IMR-90 (cell line): ENCODE measurements around the gene NSL1. TPM values are rescaled to one million over a fixed set of nuclear protein-coding genes. Genes with fewer than 3 reads are reported as not detected.

Source experiments
- ATAC-seq: fragments of 200-7000 bp; cut with Tn5 transposase; 2 replicates; pipeline ENCODE4 v1.9.1; 2020; ENCODE audit warnings: low read depth, mild to moderate bottlenecking, moderate library complexity
- BruUV-seq: library from RNA; stranded (reverse); fragments of 400-500 nt; replicated peaks from 2 replicates; lab custom pipeline; 2021; lab: Mats Ljungman, UMichigan
- CTCF ChIA-PET: fragments of 300-600 bp; formaldehyde crosslinking; extraction: SDS; loops from one replicate; lab custom pipeline; 2021; ENCODE audit warnings: antibody characterized with exemption; lab: Yijun Ruan, JAX
- POLR2A ChIA-PET: fragments of 300-600 bp; sonication (Branson Sonifier 250); formaldehyde crosslinking; loops from one replicate; lab custom pipeline; 2022; ENCODE audit warnings: antibody characterized with exemption; ENCODE audit not compliant: unreplicated experiment; lab: Charles Lee
- DNase-seq: peaks from one replicate; pipeline ENCODE4 v3.0.0; 2013
- H2AFZ ChIP-seq: replicated peaks from 2 replicates; pipeline ENCODE3; 2013; ENCODE audit warnings: low read length, mild to moderate bottlenecking; ENCODE audit not compliant: poor library complexity
- H2AK5ac ChIP-seq: 2 replicates; pipeline ENCODE4 v1.6.1; 2013; ENCODE audit warnings: low read depth, low read length, inconsistent platforms
- H2AK9ac ChIP-seq: replicated peaks from 2 replicates; pipeline ENCODE3; 2013; ENCODE audit warnings: mild to moderate bottlenecking, low read depth, low read length, moderate library complexity; ENCODE audit not compliant: poor library complexity
- H2BK120ac ChIP-seq: 2 replicates; pipeline ENCODE4 v1.6.1; 2013; ENCODE audit warnings: low read depth, low read length, inconsistent platforms
- H2BK15ac ChIP-seq: 3 replicates; pipeline ENCODE4 v1.6.1; 2013; ENCODE audit warnings: low read depth, low read length, inconsistent platforms
- H2BK20ac ChIP-seq: 2 replicates; pipeline ENCODE4 v1.6.1; 2013; ENCODE audit warnings: low read depth, mild to moderate bottlenecking, inconsistent platforms, low read length, moderate library complexity
- H2BK5ac ChIP-seq: 2 replicates; pipeline ENCODE4 v1.6.1; 2013; ENCODE audit warnings: mild to moderate bottlenecking, low read depth, low read length, inconsistent platforms; ENCODE audit not compliant: poor library complexity, severe bottlenecking
- H3K14ac ChIP-seq: replicated peaks from 2 replicates; pipeline ENCODE4 v1.6.1; 2013; ENCODE audit warnings: low read depth, low read length, inconsistent platforms
- H3K18ac ChIP-seq: 2 replicates; pipeline ENCODE4 v1.6.1; 2013; ENCODE audit warnings: low read depth, low read length, control low read depth
- H3K23ac ChIP-seq: 2 replicates; pipeline ENCODE4 v1.6.1; 2013; ENCODE audit warnings: low read depth, low read length, inconsistent platforms
- H3K27ac ChIP-seq: 2 replicates; pipeline ENCODE4 v1.5.1; 2013; ENCODE audit warnings: mild to moderate bottlenecking, control low read depth, low read length; ENCODE audit not compliant: insufficient read depth
- H3K27me3 ChIP-seq: 2 replicates; pipeline ENCODE4 v1.6.1; 2013; ENCODE audit warnings: low read length; ENCODE audit not compliant: control insufficient read depth, insufficient read depth
- H3K36me3 ChIP-seq: 2 replicates; pipeline ENCODE4 v1.6.1; 2013; ENCODE audit warnings: low read length, mixed read lengths; ENCODE audit not compliant: control insufficient read depth, insufficient read depth
- H3K4ac ChIP-seq: 2 replicates; pipeline ENCODE4 v1.6.1; 2013; ENCODE audit warnings: low read depth, low read length, inconsistent platforms
- H3K4me1 ChIP-seq: 2 replicates; pipeline ENCODE4 v1.6.1; 2013; ENCODE audit warnings: low read length, mixed read lengths; ENCODE audit not compliant: control insufficient read depth, insufficient read depth
- H3K4me2 ChIP-seq: 2 replicates; pipeline ENCODE4 v1.6.1; 2013; ENCODE audit warnings: low read depth, mild to moderate bottlenecking, control low read depth, low read length, moderate library complexity
- H3K4me3 ChIP-seq: 2 replicates; pipeline ENCODE4 v1.5.1; 2013; ENCODE audit warnings: low read depth, mild to moderate bottlenecking, control low read depth, low read length, moderate library complexity; ENCODE audit not compliant: insufficient read depth
- H3K56ac ChIP-seq: 2 replicates; pipeline ENCODE4 v1.6.1; 2013; ENCODE audit warnings: low read length, inconsistent platforms; ENCODE audit not compliant: insufficient read depth; ENCODE audit errors: extremely low read depth
- H3K79me1 ChIP-seq, 2 experiments: 2 replicates each; pipeline ENCODE4 v1.6.1; 2013; ENCODE audit warnings: low read length in 2 of 2, inconsistent platforms in 1 of 2, low read depth in 1 of 2
- H3K9ac ChIP-seq: 2 replicates; pipeline ENCODE4 v1.6.1; 2013; ENCODE audit warnings: low read depth, low read length, control low read depth
- H3K9me1 ChIP-seq: 2 replicates; pipeline ENCODE4 v1.6.1; 2013; ENCODE audit warnings: low read length, inconsistent platforms; ENCODE audit not compliant: insufficient read depth
- H3K9me3 ChIP-seq: 2 replicates; pipeline ENCODE4 v1.6.1; 2013; ENCODE audit warnings: low read length; ENCODE audit not compliant: control insufficient read depth, insufficient read depth
- H4K20me1 ChIP-seq: 2 replicates; pipeline ENCODE4 v1.6.1; 2013; ENCODE audit warnings: low read length, inconsistent platforms; ENCODE audit not compliant: insufficient read depth
- H4K5ac ChIP-seq: 2 replicates; pipeline ENCODE4 v1.6.1; 2013; ENCODE audit warnings: mild to moderate bottlenecking, low read depth, low read length, control low read depth
- H4K8ac ChIP-seq, 2 experiments: 2 replicates each; pipeline ENCODE4 v1.6.1; 2013; ENCODE audit warnings: low read depth in 2 of 2, low read length in 2 of 2, control low read depth in 1 of 2, inconsistent platforms in 1 of 2
- H4K91ac ChIP-seq: 2 replicates; pipeline ENCODE4 v1.6.1; 2013; ENCODE audit warnings: low read depth, low read length, inconsistent platforms; ENCODE audit not compliant: insufficient read depth
- BHLHE40 ChIP-seq: fragments of 150-350 bp; IDR thresholded peaks from 2 replicates; pipeline ENCODE4 v1.6.1; 2016; ENCODE audit warnings: mild to moderate bottlenecking, low read depth, low read length
- CEBPB ChIP-seq: IDR thresholded peaks from 2 replicates; pipeline ENCODE4 v1.6.1; 2012; ENCODE audit warnings: low read depth, low read length, improper control_type of control experiment
- MAZ ChIP-seq: IDR thresholded peaks from 2 replicates; pipeline ENCODE4 v1.6.1; 2012; ENCODE audit warnings: low read depth, mild to moderate bottlenecking, low read length, improper control_type of control experiment, moderate library complexity, borderline replicate concordance
- WGBS, 2 experiments: methylation state at CpG; one replicate each; pipeline versions ENCODE4 v1.1.5 to v1.1.7; 2013; ENCODE audit warnings: missing lambda C conversion rate in 2 of 2; ENCODE audit not compliant: insufficient read length in 1 of 2; ENCODE audit errors: extremely low coverage in 2 of 2; 5-methylcytosine and 5-hydroxymethylcytosine counted together
- dilution Hi-C: fragments of 300-500 bp; cut with HindIII; formaldehyde crosslinking; loops from one replicate; pipeline ENCODE4 v1.14.3; 2018; ENCODE audit warnings: low sequenced_read_pairs; ENCODE audit not compliant: unreplicated experiment
- in situ Hi-C: fragments of 300-500 bp; cut with MboI; formaldehyde crosslinking; loops from 3 replicates; pipeline ENCODE4 v1.14.3; 2019; ENCODE audit warnings: low sequenced_read_pairs, inconsistent platforms, mixed read lengths
- intact Hi-C: fragments of 100-400 bp; cut with micrococcal nuclease; formaldehyde crosslinking; loops from 2 replicates; pipeline ENCODE4 v1.10.0; 2022
- polyA plus RNA-seq, 3 experiments: library from polyadenylated mRNA; depleted of rRNA; stranded (reverse); fragments of >200 nt; gene quantifications; 2 replicates each; pipeline ENCODE4 v1.2.3, GENCODE V29; 2012; ENCODE audit warnings: low replicate concordance in 1 of 3
- total RNA-seq: library from RNA; depleted of rRNA; stranded (reverse); fragments of >200 nt; gene quantifications from 2 replicates; pipeline ENCODE4 v1.2.3, GENCODE V29; 2012
- TF ChIP-seq, protein P1 (sequence below): fragments of 150-350 bp; IDR thresholded peaks from 2 replicates; pipeline ENCODE4 v1.6.1; 2017; ENCODE audit warnings: mild to moderate bottlenecking, antibody characterized with exemption, low read length, low read depth

NSL1 gene
- total and polyA plus RNA-seq, 2 of the 4 experiments (the other 2 are of a cell fraction): 19.1 to 42.5 TPM

DNA sequence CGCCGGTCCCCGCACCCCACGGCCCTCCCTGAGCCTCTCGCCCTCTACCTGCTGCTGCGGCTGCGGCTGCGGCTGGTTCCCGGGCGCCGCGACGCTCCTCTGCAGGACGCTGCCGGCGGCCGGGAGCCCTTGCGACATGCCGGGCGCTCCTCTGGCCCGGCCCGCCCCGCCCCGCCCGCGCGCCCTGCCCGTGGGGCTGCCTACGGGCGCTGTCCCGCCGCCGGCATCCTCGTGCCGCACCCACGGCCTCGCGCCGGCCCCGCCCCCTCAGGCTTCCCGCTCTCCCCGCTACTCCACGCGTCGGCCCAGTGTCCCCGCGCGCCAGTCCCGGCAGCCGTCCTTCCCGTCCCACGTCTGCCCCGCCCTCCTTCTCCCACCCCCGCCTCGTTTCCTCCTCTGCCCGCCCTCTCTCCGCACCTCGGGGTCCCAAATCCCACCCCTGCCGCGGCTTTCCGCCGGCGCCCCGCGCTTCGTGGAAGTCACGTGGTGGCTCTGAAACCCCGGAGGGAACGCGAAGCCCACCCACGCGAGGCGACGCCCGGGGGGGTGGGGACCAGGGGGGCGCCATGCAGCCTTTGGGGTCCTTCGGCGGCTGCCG is 91.9 kb downstream of the NSL1 start, which contains the start of gene BATF3:
Gene BATF3, minus strand, starts transcription at position 216 of the 598 bp plus-strand sequence. Its CDS starts 78 bp downstream, at position 138.
- H2BK5ac ChIP-seq: no peak within 1 kb of the TSS
- TF ChIP-seq, protein P1, sequence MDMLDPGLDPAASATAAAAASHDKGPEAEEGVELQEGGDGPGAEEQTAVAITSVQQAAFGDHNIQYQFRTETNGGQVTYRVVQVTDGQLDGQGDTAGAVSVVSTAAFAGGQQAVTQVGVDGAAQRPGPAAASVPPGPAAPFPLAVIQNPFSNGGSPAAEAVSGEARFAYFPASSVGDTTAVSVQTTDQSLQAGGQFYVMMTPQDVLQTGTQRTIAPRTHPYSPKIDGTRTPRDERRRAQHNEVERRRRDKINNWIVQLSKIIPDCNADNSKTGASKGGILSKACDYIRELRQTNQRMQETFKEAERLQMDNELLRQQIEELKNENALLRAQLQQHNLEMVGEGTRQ: peak; percentile 62
- no peak for TF ChIP-seq CEBPB
- TF ChIP-seq MAZ: no peak
- TF ChIP-seq BHLHE40: no peak
- H3K4me2 ChIP-seq: peak within 1 kb of the TSS; percentile 87
- intact Hi-C loops: loop anchor here (2.0 to 5.0 kb wide), 2 partner anchors 35 to 87 kb away; no protein-coding TSS in a partner anchor
- H4K91ac ChIP-seq: no peak within 1 kb of the TSS
- H2BK15ac ChIP-seq: 0 out of 3 replicates have a peak within 1 kb of the TSS, but pooled peaks have one; percentile 55
- ATAC-seq (peak; percentile 60), DNase-seq (no peak)
- H3K9me1 ChIP-seq: no peaks in the 10 kb centered on the region
- no peaks in the 10 kb centered on the region; a peak in 2 of 4 replicates for H3K79me1 ChIP-seq
- peak within 1 kb of the TSS; percentile 25 for H2AK5ac ChIP-seq
- H3K9me3 ChIP-seq: no peaks in the 10 kb centered on the region
- no peak within 1 kb of the TSS for H3K18ac ChIP-seq
- peak within 1 kb of the TSS; percentile 45 for H3K4ac ChIP-seq
- peak within 1 kb of the TSS; percentile 56 for H3K9ac ChIP-seq
- peak within 1 kb of the TSS; percentile 75; the same call in 1 of the 2 replicates for H3K23ac ChIP-seq
- WGBS, 2 experiments: 0% methylated on average over 2 of the region's 79 CpGs; no CpG with 5 or more reads in 1 of the 2 experiments
- H3K27ac ChIP-seq: peak within 1 kb of the TSS; percentile 15; the same call in 1 of the 2 replicates
- BruUV-seq: no TSS peak
- peak within 1 kb of the TSS; percentile 67 for H2AK9ac ChIP-seq
- in situ Hi-C loops: no loop called here
- CTCF ChIA-PET: interaction anchor here (1.0 to 1.3 kb wide), 2 partner anchors 51 to 223 kb away, joined by 3 read pairs; no protein-coding TSS in a partner anchor
- peak within 1 kb of the TSS; percentile 11 to 24; a peak in 1 of 4 replicates for H4K8ac ChIP-seq
- peak within 1 kb of the TSS; percentile 6; the same call in 1 of the 2 replicates for H2BK120ac ChIP-seq
- no peaks in the 10 kb centered on the region for H4K20me1 ChIP-seq
- H3K36me3 ChIP-seq: peaks cover 2% of the 10 kb centered on the region; the same call in 1 of the 2 replicates
- dilution Hi-C loops: no loop called here
- peaks cover 3% of the 10 kb centered on the region; the same call in 1 of the 2 replicates for H3K4me1 ChIP-seq
- no peaks in the 10 kb centered on the region for H3K27me3 ChIP-seq
- POLR2A ChIA-PET: interaction anchor here (0.6 kb wide), 1 partner anchor 34 kb away, joined by 5 read pairs; no protein-coding TSS in a partner anchor
- peak within 1 kb of the TSS; percentile 73 for H3K4me3 ChIP-seq
- H2AFZ ChIP-seq: peak within 1 kb of the TSS; percentile 92
- H3K14ac ChIP-seq: 0 out of 2 replicates have a peak within 1 kb of the TSS, but pooled peaks have one; percentile 29
- no peak within 1 kb of the TSS for H2BK20ac ChIP-seq
- H3K56ac ChIP-seq: no peak within 1 kb of the TSS; the same call in 1 of the 2 replicates
- H4K5ac ChIP-seq: no peak within 1 kb of the TSS
